GM18867 (cell line): ENCODE results near the gene LRRC74A.

Source experiments
- ATAC-seq: cut with Tn5 transposase; IDR thresholded peaks from one replicate; pipeline ENCODE4 v1.9.1; 2021; ENCODE audit warnings: mild to moderate bottlenecking, moderate library complexity; ENCODE audit not compliant: unreplicated experiment

Gene LRRC74A

GRCh38 chr14:76918256-76918781 is 92.1 kb downstream of the LRRC74A start:
- ATAC-seq, result no peak

DNA sequence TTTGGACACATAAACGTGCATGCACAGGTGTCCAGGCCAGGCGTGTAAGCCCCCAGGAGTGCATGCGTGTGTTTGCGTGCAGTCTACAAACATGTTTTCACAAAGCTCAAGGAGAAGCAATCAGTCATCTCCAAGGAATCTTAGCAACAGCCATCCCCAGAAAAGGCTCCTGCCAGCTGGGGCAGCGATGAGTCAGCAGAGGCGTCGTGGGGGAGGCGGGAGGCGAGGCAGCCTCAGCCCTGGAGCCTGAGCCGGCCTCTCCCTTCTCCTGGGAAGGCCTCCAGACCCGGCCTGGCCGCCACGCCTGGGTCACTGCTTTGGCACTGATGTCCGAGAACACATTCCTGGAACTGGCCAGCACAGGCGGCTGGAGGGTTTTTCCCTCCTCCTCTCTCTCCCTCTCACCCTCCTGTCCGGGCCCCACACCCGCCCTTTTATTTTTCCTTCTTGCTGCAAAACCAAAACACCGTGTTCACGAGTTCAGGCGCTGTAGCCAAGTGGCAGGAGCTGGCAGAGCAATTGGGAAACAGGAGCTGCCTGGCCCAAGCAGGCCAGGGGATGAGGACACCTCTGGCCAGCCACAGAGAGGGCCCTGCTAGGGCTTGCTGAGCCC is 92.7 kb downstream of the LRRC74A start:
- no peak for ATAC-seq
